ENCODE results near the gene ASXL1. TPM values are rescaled to one million over a fixed set of nuclear protein-coding genes. Genes with fewer than 3 reads are reported as not detected.

ASXL1 gene
- total and polyA plus RNA-seq, 10 donors: 14.1 to 149 (median 96.8) TPM

GRCh38 chr20:32358883-32359632, 927 bp downstream of the ASXL1 start:
- Histone ChIP-seq H3K27ac (peak overlapping the region; percentile 85 to 99 (median 98)), H3K36me3 (no peaks in the 10 kb centered on the region), H3K4me1 (peaks cover 15 to 79% (median 60%) of the 10 kb centered on the region in 6 donors), H3K9me3 (no peaks in the 10 kb centered on the region), H3K4me3 (peak overlapping the region; percentile 82 to 97 (median 91)), H3K27me3 (replicated peaks in 1 of 7) (no peaks in the 10 kb centered on the region)
- WGBS, 5 donors: 0 to 1% (median 1%) methylated on average over 15 to 45 of the region's 46 CpGs
- DNase-seq: peak; percentile 94
- intact Hi-C loops (cut with DNase I; ENCODE audit: low total_unique reads): loop anchor here (5.0 kb wide), 1 partner anchor 77 kb away; no protein-coding TSS in a partner anchor
- TF ChIP-seq POLR2AphosphoS5 (IDR thresholded peaks at IDR 0.05) (peak; percentile 67 to 80 (median 74)), CTCF (IDR thresholded peaks at IDR 0.05 in 8 of 11, conservative IDR thresholded peaks at IDR 0.05 in 3 of 11) (no peak)

- peak overlapping the region; percentile 82 to 97 (median 91) for H3K4me3 ChIP-seq
- H3K36me3 ChIP-seq: no peaks in the 10 kb centered on the region
- H3K27me3 ChIP-seq (replicated peaks in 1 of 7): no peaks in the 10 kb centered on the region
- peak overlapping the region; percentile 85 to 99 (median 98) for H3K27ac ChIP-seq
- TF ChIP-seq POLR2A (IDR thresholded peaks at IDR 0.05): no peak
- no peak for TF ChIP-seq POLR2AphosphoS5 (IDR thresholded peaks at IDR 0.05)
- TF ChIP-seq CTCF (IDR thresholded peaks at IDR 0.05 in 8 of 11, conservative IDR thresholded peaks at IDR 0.05 in 3 of 11): no peak
- peaks cover 15 to 85% (median 67%) of the 10 kb centered on the region in 6 donors for H3K4me1 ChIP-seq
- intact Hi-C loops (cut with DNase I; ENCODE audit: low total_unique reads): loop anchor here (5.0 kb wide), 1 partner anchor 77 kb away; no protein-coding TSS in a partner anchor
- no peak for DNase-seq
- 16 to 26% (median 20%) methylated on average over 11 of the region's 11 CpGs for WGBS, 5 donors
- no peaks in the 10 kb centered on the region for H3K9me3 ChIP-seq
Measured at GRCh38 chr20:32359633-32360332, 1.7 kb downstream of the ASXL1 start.

- Histone ChIP-seq H3K4me1 (peaks cover 15 to 86% (median 70%) of the 10 kb centered on the region in 6 donors), H3K36me3 (no peaks in the 10 kb centered on the region), H3K27me3 (replicated peaks in 1 of 7) (no peaks in the 10 kb centered on the region), H3K4me3 (peak overlapping the region; percentile 82 to 97 (median 91)), H3K9me3 (no peaks in the 10 kb centered on the region), H3K27ac (peak overlapping the region in 7 of 8 donors; percentile 93 to 99 (median 99))
- 39 to 61% (median 49%) methylated on average over 5 of the region's 5 CpGs for WGBS, 5 donors
- intact Hi-C loops (cut with DNase I; ENCODE audit: low total_unique reads): no loop called here
- TF ChIP-seq CTCF (IDR thresholded peaks at IDR 0.05 in 8 of 11, conservative IDR thresholded peaks at IDR 0.05 in 3 of 11) (no peak), POLR2A (IDR thresholded peaks at IDR 0.05) (no peak), POLR2AphosphoS5 (IDR thresholded peaks at IDR 0.05) (no peak)
- no peak for DNase-seq
Measured at GRCh38 chr20:32360333-32360634, 2.2 kb downstream of the ASXL1 start.

GRCh38 chr20:32362901-32363364, 4.8 kb downstream of the ASXL1 start:
- H3K4me1 ChIP-seq: peaks cover 29 to 90% (median 85%) of the 10 kb centered on the region in 6 donors
- peak overlapping the region in 1 of 8 donors; percentile 18 for H3K4me3 ChIP-seq
- H3K27me3 ChIP-seq (replicated peaks in 1 of 7): no peaks in the 10 kb centered on the region
- no peak for DNase-seq
- TF ChIP-seq CTCF (IDR thresholded peaks at IDR 0.05 in 8 of 11, conservative IDR thresholded peaks at IDR 0.05 in 3 of 11): no peak
- TF ChIP-seq POLR2A (IDR thresholded peaks at IDR 0.05): no peak
- TF ChIP-seq POLR2AphosphoS5 (IDR thresholded peaks at IDR 0.05): no peak
- H3K36me3 ChIP-seq: peaks cover 0 to 9% (median 0%) of the 10 kb centered on the region in 6 donors
- H3K27ac ChIP-seq: peak overlapping the region in 7 of 8 donors; percentile 2 to 51 (median 31)
- no peaks in the 10 kb centered on the region for H3K9me3 ChIP-seq
- 26 to 56% (median 44%) methylated on average over 4 of the region's 4 CpGs for WGBS, 5 donors
- intact Hi-C loops (cut with DNase I; ENCODE audit: low total_unique reads): no loop called here
